Fibroblast of skin of scalp (primary cell): ENCODE measurements around the gene CLDN3.

ENCODE experiments used
- DNase-seq: peaks from one replicate; pipeline ENCODE4 v3.0.0-alpha.2; 2013

CLDN3 gene

GRCh38 chr7:73770860-73771670 lies 995 bp upstream of the CLDN3 start:
- DNase-seq = no peak

GRCh38 chr7:73769481-73770001 lies 529 bp downstream of the CLDN3 start:
- no peak for DNase-seq

- no peak for DNase-seq
Measured at GRCh38 chr7:73768641-73769480, 1.2 kb downstream of the CLDN3 start.

GRCh38 chr7:73766556-73767229 lies 3.4 kb downstream of the CLDN3 start:
- no peak for DNase-seq

- DNase-seq = no peak
Measured at GRCh38 chr7:73762659-73762999, 7.4 kb downstream of the CLDN3 start.

- no peak for DNase-seq
Measured at GRCh38 chr7:73761854-73762658, 8.0 kb downstream of the CLDN3 start.

- no peak for DNase-seq
Measured at GRCh38 chr7:73758581-73759138, 11.4 kb downstream of the CLDN3 start.

- DNase-seq = no peak
Measured at GRCh38 chr7:73749931-73750776, 19.9 kb downstream of the CLDN3 start.

GRCh38 chr7:73746378-73746777 lies 23.7 kb downstream of the CLDN3 start:
- no peak for DNase-seq

GRCh38 chr7:73742753-73743641 lies 27.1 kb downstream of the CLDN3 start:
- DNase-seq = no peak

- DNase-seq = no peak
Measured at GRCh38 chr7:73742338-73742752, 27.7 kb downstream of the CLDN3 start.

GRCh38 chr7:73741600-73741999 lies 28.5 kb downstream of the CLDN3 start:
- DNase-seq = no peak

GRCh38 chr7:73740771-73741170 lies 29.3 kb downstream of the CLDN3 start:
- DNase-seq = no peak

- DNase-seq = no peak
Measured at GRCh38 chr7:73740212-73740611, 29.9 kb downstream of the CLDN3 start.

- DNase-seq = no peak
Measured at GRCh38 chr7:73739387-73739767, 30.7 kb downstream of the CLDN3 start.

- DNase-seq = peak; percentile 95
Measured at GRCh38 chr7:73738612-73739386, 31.3 kb downstream of the CLDN3 start, which contains the start of gene ABHD11. TSS of gene ABHD11 (minus strand) at chr7:73738802. CDS start at chr7:73738770, 32 bp downstream.

- peak; percentile 58 for DNase-seq
Measured at GRCh38 chr7:73738220-73738611, 31.9 kb downstream of the CLDN3 start.

GRCh38 chr7:73737491-73738219 lies 32.4 kb downstream of the CLDN3 start:
- no peak for DNase-seq
